A549 (cell line): ENCODE data around the gene CNTNAP5.

Experiments
- CTCF ChIP-seq: fragments of >200 bp; sonication (Bioruptor Twin); formaldehyde crosslinking; IDR thresholded peaks from 3 replicates; pipeline ENCODE4 v1.5.1; 2016
- EP300 ChIP-seq, 2 experiments: fragments of >200 bp; sonication (Bioruptor Twin); formaldehyde crosslinking; IDR thresholded peaks; 2 replicates in 1 of 2; 3 replicates in 1 of 2; pipeline ENCODE4 v1.6.1; 2016 to 2017
- HDAC2 ChIP-seq: fragments of 200-600 bp; sonication (generic); IDR thresholded peaks from 2 replicates; pipeline ENCODE4 v1.6.1; 2016
- HEYL ChIP-seq: fragments of 250-450 bp; sonication (Bioruptor Pico); IDR thresholded peaks from 2 replicates; pipeline ENCODE4 v1.8.0; 2021; ENCODE audit warnings: mild to moderate bottlenecking, moderate library complexity
- NFE2L2 ChIP-seq: fragments of 150-350 bp; conservative IDR thresholded peaks from 2 replicates; pipeline ENCODE4 v1.6.1; 2014; ENCODE audit warnings: low read length
- POLR2A ChIP-seq: IDR thresholded peaks from 2 replicates; pipeline ENCODE4 v1.6.1; 2012; ENCODE audit warnings: mild to moderate bottlenecking, low read length
- REST ChIP-seq: fragments of 200-600 bp; sonication (generic); IDR thresholded peaks from 2 replicates; pipeline ENCODE4 v1.6.1; 2016; ENCODE audit warnings: antibody characterized with exemption, mild to moderate bottlenecking, moderate library complexity

- TF ChIP-seq POLR2A, result no peak
- TF ChIP-seq HDAC2, result no peak
- no peak for TF ChIP-seq REST
- TF ChIP-seq NFE2L2, result no peak
- TF ChIP-seq HEYL (CRISPR knock-in tag), result no peak
- no peak for TF ChIP-seq CTCF
- no peak for TF ChIP-seq EP300 (IDR thresholded peaks at IDR 0.05)
Measured at GRCh38 chr2:124898827-124899226, 873.7 kb downstream of the CNTNAP5 start.
